Activated B cell treated with CpG ODN at 0.5 μM for 24 hours (primary cell): ENCODE measurements around the gene DAD1. TPM values are rescaled to one million over a fixed set of nuclear protein-coding genes. Genes with fewer than 3 reads are reported as not detected.

Experiments
- ATAC-seq: fragments of 200-7000 bp; cut with Tn5 transposase; one replicate; pipeline ENCODE4 v1.10.0; 2021; ENCODE audit warnings: low read depth, mild to moderate bottlenecking, moderate library complexity
- CTCF ChIA-PET: fragments of 350-600 bp; sonication (Branson Sonifier 250); formaldehyde crosslinking; loops from one replicate; lab custom pipeline; 2021; ENCODE audit warnings: antibody characterized with exemption; lab: Charles Lee
- POLR2A ChIA-PET: fragments of 350-600 bp; sonication (Branson Sonifier 250); formaldehyde crosslinking; loops from one replicate; lab custom pipeline; 2021; ENCODE audit warnings: antibody characterized with exemption; lab: Charles Lee
- DNase-seq: peaks from one replicate; pipeline ENCODE4 v3.0.0; 2022
- H3K27ac Mint-ChIP-seq: one replicate; pipeline ENCODE4 v1.8.0; 2020; ENCODE audit warnings: mixed read lengths
- H3K27me3 Mint-ChIP-seq: one replicate; pipeline ENCODE4 v1.8.0; 2021; ENCODE audit warnings: mixed read lengths
- H3K36me3 Mint-ChIP-seq: one replicate; pipeline ENCODE4 v1.8.0; 2021; ENCODE audit warnings: low read depth, mixed read lengths
- H3K4me1 Mint-ChIP-seq: one replicate; pipeline ENCODE4 v1.8.0; 2021; ENCODE audit warnings: mixed read lengths
- H3K4me3 Mint-ChIP-seq: one replicate; pipeline ENCODE4 v1.8.0; 2020; ENCODE audit warnings: mild to moderate bottlenecking, mixed read lengths
- H3K9me3 Mint-ChIP-seq: one replicate; pipeline ENCODE4 v1.8.0; 2020; ENCODE audit warnings: mixed read lengths
- intact Hi-C: fragments of 100-400 bp; cut with micrococcal nuclease; formaldehyde crosslinking; loops from one replicate; pipeline ENCODE4 v1.15.1; 2024
- total RNA-seq: library from RNA; stranded (reverse); gene quantifications from 2 replicates; pipeline ENCODE4 v1.2.3, GENCODE V29; 2022
- TF ChIP-seq, protein P1 (sequence below): fragments of 200-600 bp; IDR thresholded peaks from one replicate; pipeline ENCODE4 v1.8.0; 2022; ENCODE audit warnings: antibody characterized with exemption, mild to moderate bottlenecking

The DAD1 gene
- total RNA-seq, 1 donor from 2014 or later: 123 TPM

GRCh38 chr14:22570132-22570949 lies 18.7 kb downstream of the DAD1 start:
- peak overlapping the region; percentile 74 for H3K4me3 Mint-ChIP-seq
- ATAC-seq (peak; percentile 88), DNase-seq (peak; percentile 53)
- POLR2A ChIA-PET: interaction anchor here (0.6 to 7.5 kb wide), 46 partner anchors 10 to 1871 kb away, joined by 3 to 163 read pairs (median 4); partner anchors contain the start of genes AJUBA, DAD1, LRP10 and OXA1L
- peaks cover 41% of the 10 kb centered on the region for H3K36me3 Mint-ChIP-seq
- H3K4me1 Mint-ChIP-seq: peaks cover 53% of the 10 kb centered on the region
- CTCF ChIA-PET: interaction anchor here (0.8 to 9.4 kb wide), 93 partner anchors 8 to 521 kb away, joined by 3 to 324 read pairs (median 5); partner anchors contain the start of genes ABHD4, AJUBA, CDH24 and DAD1
- peak overlapping the region; percentile 94 for H3K27ac Mint-ChIP-seq
- intact Hi-C loops: loop anchor here (1.0 to 2.0 kb wide), 18 partner anchors 13 to 488 kb away; partner anchors contain the start of genes ABHD4, DAD1, LRP10 and OXA1L
- TF ChIP-seq, protein P1, sequence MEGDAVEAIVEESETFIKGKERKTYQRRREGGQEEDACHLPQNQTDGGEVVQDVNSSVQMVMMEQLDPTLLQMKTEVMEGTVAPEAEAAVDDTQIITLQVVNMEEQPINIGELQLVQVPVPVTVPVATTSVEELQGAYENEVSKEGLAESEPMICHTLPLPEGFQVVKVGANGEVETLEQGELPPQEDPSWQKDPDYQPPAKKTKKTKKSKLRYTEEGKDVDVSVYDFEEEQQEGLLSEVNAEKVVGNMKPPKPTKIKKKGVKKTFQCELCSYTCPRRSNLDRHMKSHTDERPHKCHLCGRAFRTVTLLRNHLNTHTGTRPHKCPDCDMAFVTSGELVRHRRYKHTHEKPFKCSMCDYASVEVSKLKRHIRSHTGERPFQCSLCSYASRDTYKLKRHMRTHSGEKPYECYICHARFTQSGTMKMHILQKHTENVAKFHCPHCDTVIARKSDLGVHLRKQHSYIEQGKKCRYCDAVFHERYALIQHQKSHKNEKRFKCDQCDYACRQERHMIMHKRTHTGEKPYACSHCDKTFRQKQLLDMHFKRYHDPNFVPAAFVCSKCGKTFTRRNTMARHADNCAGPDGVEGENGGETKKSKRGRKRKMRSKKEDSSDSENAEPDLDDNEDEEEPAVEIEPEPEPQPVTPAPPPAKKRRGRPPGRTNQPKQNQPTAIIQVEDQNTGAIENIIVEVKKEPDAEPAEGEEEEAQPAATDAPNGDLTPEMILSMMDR: peak; percentile 76
- H3K9me3 Mint-ChIP-seq: no peaks in the 10 kb centered on the region
- H3K27me3 Mint-ChIP-seq: no peaks in the 10 kb centered on the region

DNA sequence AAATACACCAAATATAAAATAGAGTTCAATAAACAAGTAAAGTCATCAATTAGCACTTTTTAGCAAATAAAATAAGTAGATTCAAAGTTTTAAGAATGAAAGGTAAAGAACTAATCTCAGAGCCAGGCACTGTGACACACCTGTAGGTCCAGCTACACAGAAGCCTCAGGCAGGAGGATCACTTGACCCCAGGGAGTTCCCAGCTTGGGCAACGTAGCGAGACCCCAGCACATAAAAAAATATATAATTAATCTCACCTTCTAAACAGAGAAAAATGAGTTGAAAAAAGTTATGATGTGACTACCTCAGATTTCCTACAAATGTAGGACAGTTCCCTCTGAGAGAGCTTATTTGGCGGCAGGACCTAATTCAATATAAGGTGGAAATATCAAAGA lies 19.3 kb downstream of the DAD1 start:
- H3K27ac Mint-ChIP-seq: peak overlapping the region; percentile 94
- ATAC-seq (peak; percentile 4), DNase-seq (no peak)
- TF ChIP-seq, protein P1: no peak
- no peaks in the 10 kb centered on the region for H3K27me3 Mint-ChIP-seq
- H3K36me3 Mint-ChIP-seq: peaks cover 41% of the 10 kb centered on the region
- ChIA-PET POLR2A (interaction anchor here (0.6 to 7.5 kb wide), 45 partner anchors 10 to 1871 kb away, joined by 3 to 163 read pairs (median 4); partner anchors contain the start of genes DAD1, LRP10, OXA1L and PRMT5), CTCF (interaction anchor here (0.9 to 9.4 kb wide), 85 partner anchors 9 to 491 kb away, joined by 3 to 324 read pairs (median 5); partner anchors contain the start of genes ABHD4, AJUBA, CDH24 and DAD1)
- peak overlapping the region; percentile 74 for H3K4me3 Mint-ChIP-seq
- intact Hi-C loops: loop anchor here (1.0 to 2.0 kb wide), 18 partner anchors 12 to 489 kb away; partner anchors contain the start of genes ABHD4, DAD1, LRP10 and OXA1L
- no peaks in the 10 kb centered on the region for H3K9me3 Mint-ChIP-seq
- H3K4me1 Mint-ChIP-seq: peaks cover 59% of the 10 kb centered on the region

- H3K4me3 Mint-ChIP-seq: peak overlapping the region; percentile 60
Measured at GRCh38 chr14:22569106-22569736, 19.8 kb downstream of the DAD1 start.

DNA sequence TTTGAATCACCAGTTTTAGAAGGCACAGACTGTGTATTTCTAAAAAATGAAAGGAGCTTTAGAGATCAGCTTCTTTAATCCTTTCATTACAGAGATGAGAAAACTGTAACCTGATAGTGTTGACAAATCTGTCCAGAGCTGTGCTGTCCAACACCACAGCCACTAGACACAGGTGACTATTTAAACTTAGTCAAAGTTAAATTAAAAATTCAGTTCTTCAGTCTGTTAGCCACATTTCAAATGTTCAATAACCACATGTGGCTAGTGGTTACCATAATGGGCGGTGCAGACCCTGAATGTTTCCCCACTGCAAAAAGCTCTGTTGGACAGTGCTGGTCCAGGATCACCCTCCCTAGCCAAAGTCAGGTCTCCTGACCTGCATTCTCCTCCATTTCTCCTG lies 21.6 kb downstream of the DAD1 start:
- Mint-ChIP-seq H3K36me3 (peaks cover 37% of the 10 kb centered on the region), H3K27ac (peak overlapping the region; percentile 88), H3K4me3 (peak overlapping the region; percentile 56), H3K27me3 (no peaks in the 10 kb centered on the region), H3K4me1 (peaks cover 82% of the 10 kb centered on the region), H3K9me3 (no peaks in the 10 kb centered on the region)
- TF ChIP-seq, protein P1: no peak
- intact Hi-C loops: loop anchor here (1.0 kb wide), 1 partner anchor 341 kb away; no protein-coding TSS in a partner anchor
- DNase-seq (no peak), ATAC-seq (no peak)
- ChIA-PET POLR2A (interaction anchor here (0.6 to 7.5 kb wide), 9 partner anchors 9 to 373 kb away, joined by 3 to 163 read pairs (median 4); partner anchors contain the start of gene DAD1), CTCF (interaction anchor here (0.9 to 9.4 kb wide), 6 partner anchors 9 to 419 kb away, joined by 3 to 324 read pairs (median 6); no protein-coding TSS in a partner anchor)

More at GRCh38 chr14:22569106-22569736, 19.8 kb downstream of the DAD1 start:
- Mint-ChIP-seq H3K36me3 (peaks cover 41% of the 10 kb centered on the region), H3K9me3 (no peaks in the 10 kb centered on the region), H3K4me1 (peaks cover 65% of the 10 kb centered on the region), H3K27me3 (no peaks in the 10 kb centered on the region), H3K27ac (peak overlapping the region; percentile 94)
- TF ChIP-seq, protein P1: no peak
- intact Hi-C loops: no loop called here
- ATAC-seq: no peak
- DNase-seq: no peak
- CTCF ChIA-PET: interaction anchor here (1.0 to 9.4 kb wide), 45 partner anchors 11 to 415 kb away, joined by 3 to 324 read pairs (median 7); partner anchors contain the start of genes ABHD4, AJUBA, DAD1 and RBM23
- POLR2A ChIA-PET: interaction anchor here (0.6 to 7.5 kb wide), 26 partner anchors 9 to 1872 kb away, joined by 3 to 163 read pairs (median 5); partner anchors contain the start of genes DAD1, OXA1L and PABPN1
